Measurements from ENCODE around the gene RFNG. TPM values are rescaled to one million over a fixed set of nuclear protein-coding genes. Genes with fewer than 3 reads are reported as not detected.
A peak's percentile ranks its signal among the peaks of the same experiment; 100 is the strongest.

Gene RFNG
- total and polyA plus RNA-seq, 2 of the 13 experiments (the other 11 are each of a cell fraction or from before 2014, with no cell fraction given): 61.4 to 64.0 TPM

- TF ChIP-seq RBM39 (IDR thresholded peaks at IDR 0.05; ENCODE audit: low read depth, low read length, poor library complexity, severe bottlenecking) (peak; percentile 19), MLX (CRISPR knock-in tag; IDR thresholded peaks at IDR 0.05) (no peak), ZNF740 (CRISPR knock-in tag; IDR thresholded peaks at IDR 0.05) (0 out of 2 replicates have a peak, but pooled peaks have one; percentile 14), IRF1 (CRISPR knock-in tag; IDR thresholded peaks at IDR 0.05; ENCODE audit: low read depth) (no peak), RELA (CRISPR knock-in tag; IDR thresholded peaks at IDR 0.05) (no peak), SKIL (CRISPR knock-in tag; IDR thresholded peaks at IDR 0.05; ENCODE audit: borderline replicate concordance) (no peak), TRIM24 (CRISPR knock-in tag; IDR thresholded peaks at IDR 0.05) (no peak), MTA3 (CRISPR knock-in tag; IDR thresholded peaks at IDR 0.05) (no peak), TEAD3 (CRISPR knock-in tag; optimal IDR thresholded peaks at IDR 0.05; ENCODE audit: borderline replicate concordance) (no peak), IKZF4 (CRISPR knock-in tag; IDR thresholded peaks at IDR 0.05; ENCODE audit: borderline replicate concordance, low read depth, not compliant biosample characterization) (no peak), HOXA9 (CRISPR knock-in tag; IDR thresholded peaks at IDR 0.05; ENCODE audit: borderline replicate concordance) (no peak), ZBTB46 (CRISPR knock-in tag; IDR thresholded peaks at IDR 0.05; ENCODE audit: borderline replicate concordance) (no peak), ZNF773 (CRISPR knock-in tag; IDR thresholded peaks at IDR 0.05; ENCODE audit: borderline replicate concordance) (no peak; the same call in 1 of the 2 replicates), ATF5 (CRISPR knock-in tag; IDR thresholded peaks at IDR 0.05; ENCODE audit: low read depth) (no peak), POGZ (CRISPR knock-in tag; IDR thresholded peaks at IDR 0.05) (no peak), PAF1 (CRISPR knock-in tag; IDR thresholded peaks at IDR 0.05) (no peak), HMG20B (CRISPR knock-in tag; conservative IDR thresholded peaks at IDR 0.05) (no peak), SAP130 (CRISPR knock-in tag; IDR thresholded peaks at IDR 0.05; ENCODE audit: low read depth) (no peak; the same call in 1 of the 2 replicates), ZNF337 (CRISPR knock-in tag; IDR thresholded peaks at IDR 0.05; ENCODE audit: borderline replicate concordance, low read depth) (no peak), YEATS2 (CRISPR knock-in tag; IDR thresholded peaks at IDR 0.05; ENCODE audit: borderline replicate concordance) (no peak; the same call in 1 of the 2 replicates), ZNF562 (CRISPR knock-in tag; IDR thresholded peaks at IDR 0.05; ENCODE audit: borderline replicate concordance) (no peak), GABPB1 (CRISPR knock-in tag; IDR thresholded peaks at IDR 0.05) (no peak; the same call in 1 of the 2 replicates), TCF12 (IDR thresholded peaks at IDR 0.05) (no peak), TCF12 (CRISPR knock-in tag; IDR thresholded peaks at IDR 0.05) (peak; percentile 10; the same call in 1 of the 2 replicates), MXI1 (IDR thresholded peaks at IDR 0.05; ENCODE audit: borderline replicate concordance, low read depth, low read length) (no peak), ZNF234 (CRISPR knock-in tag; conservative IDR thresholded peaks at IDR 0.05) (no peak)
These were observed 13.6 kb upstream of the RFNG start (continued) for GRCh38 chr17:82065193-82065637.
